ENCODE results near the gene TARS3. TPM values are rescaled to one million over a fixed set of nuclear protein-coding genes. Genes with fewer than 3 reads are reported as not detected.

TARS3 gene
- total RNA-seq, 4 donors from 2014 or later: 33.9 to 43.7 (median 36.4) TPM

- 68 to 80% methylated on average over 13 of the region's 13 CpGs for WGBS, 2 donors
- Histone ChIP-seq H3K4me1 (peaks cover 0 to 14% (median 7%) of the 10 kb centered on the region in 4 donors), H3K36me3 (peaks cover 0 to 29% (median 0%) of the 10 kb centered on the region in 3 donors), H3K4me3 (no peak overlapping the region), H3K27ac (no peak overlapping the region), H3K27me3 (no peaks in the 10 kb centered on the region), H3K9me3 (peaks cover 0 to 12% (median 0%) of the 10 kb centered on the region in 4 donors)
- DNase-seq (ENCODE audit: low spot score in 2 of 2): no peak
- no peak for TF ChIP-seq CTCF (IDR thresholded peaks at IDR 0.05)
Observed at GRCh38 chr15:101618851-101619614, 105.2 kb downstream of the TARS3 start.

- Histone ChIP-seq H3K4me1 (peaks cover 0 to 23% (median 7%) of the 10 kb centered on the region in 4 donors), H3K27ac (no peak overlapping the region), H3K4me3 (no peak overlapping the region), H3K9me3 (peaks cover 0 to 2% (median 0%) of the 10 kb centered on the region in 4 donors), H3K27me3 (no peaks in the 10 kb centered on the region), H3K36me3 (peaks cover 0 to 20% (median 0%) of the 10 kb centered on the region in 3 donors)
- TF ChIP-seq EP300 (IDR thresholded peaks at IDR 0.05): no peak
- no peak for TF ChIP-seq CTCF (IDR thresholded peaks at IDR 0.05)
- TF ChIP-seq POLR2A (IDR thresholded peaks at IDR 0.05): no peak
- DNase-seq (ENCODE audit: low spot score in 2 of 2): no peak
- 84 to 90% methylated on average over 10 of the region's 10 CpGs for WGBS, 2 donors
Observed at GRCh38 chr15:101618076-101618475, 106.2 kb downstream of the TARS3 start.

GRCh38 chr15:101617390-101617965, 106.8 kb downstream of the TARS3 start:
- peaks cover 0 to 19% (median 0%) of the 10 kb centered on the region in 3 donors for H3K36me3 ChIP-seq
- peaks cover 0 to 25% (median 7%) of the 10 kb centered on the region in 4 donors for H3K4me1 ChIP-seq
- TF ChIP-seq POLR2A (IDR thresholded peaks at IDR 0.05) (no peak), EP300 (IDR thresholded peaks at IDR 0.05) (no peak), CTCF (IDR thresholded peaks at IDR 0.05) (no peak)
- H3K27ac ChIP-seq: no peak overlapping the region
- H3K4me3 ChIP-seq: no peak overlapping the region
- no peak for DNase-seq (ENCODE audit: low spot score in 2 of 2)
- no peaks in the 10 kb centered on the region for H3K9me3 ChIP-seq
- WGBS, 2 donors: 83 to 88% methylated on average over 17 of the region's 17 CpGs
- H3K27me3 ChIP-seq: no peaks in the 10 kb centered on the region

GRCh38 chr15:101615986-101616848, 108.1 kb downstream of the TARS3 start:
- Histone ChIP-seq H3K36me3 (peaks cover 0 to 13% (median 0%) of the 10 kb centered on the region in 3 donors), H3K27ac (no peak overlapping the region), H3K4me1 (peaks cover 0 to 25% (median 7%) of the 10 kb centered on the region in 4 donors), H3K27me3 (no peaks in the 10 kb centered on the region), H3K9me3 (no peaks in the 10 kb centered on the region), H3K4me3 (peak overlapping the region in 1 of 4 donors; percentile 19)
- peak in 1 of 2 donors; percentile 20 for DNase-seq (ENCODE audit: low spot score in 2 of 2)
- TF ChIP-seq EP300 (IDR thresholded peaks at IDR 0.05) (no peak), POLR2A (IDR thresholded peaks at IDR 0.05) (no peak), CTCF (IDR thresholded peaks at IDR 0.05) (no peak)
- 21 to 32% methylated on average over 24 to 25 of the region's 25 CpGs for WGBS, 2 donors
